Hindlimb muscle (tissue), 1 donor: ENCODE results near the gene MEP1B. TPM values are rescaled to one million over a fixed set of nuclear protein-coding genes. Genes with fewer than 3 reads are reported as not detected.
"Not testable (repeated sequence)": the region's sequence is repeated elsewhere in the genome, so short reads cannot be mapped to it uniquely, and the experiment has no call there.

ENCODE experiments used
- DNase-seq: peaks from one replicate; pipeline ENCODE4 v3.0.0-alpha.2; 2013
- polyA plus RNA-seq: library from polyadenylated mRNA; unstranded; fragments of 120-200 nt; gene quantifications from one replicate; pipeline ENCODE4 v1.2.1, GENCODE V29; 2013; ENCODE audit not compliant: insufficient read length

The MEP1B gene
- not detected for polyA plus RNA-seq

DNA sequence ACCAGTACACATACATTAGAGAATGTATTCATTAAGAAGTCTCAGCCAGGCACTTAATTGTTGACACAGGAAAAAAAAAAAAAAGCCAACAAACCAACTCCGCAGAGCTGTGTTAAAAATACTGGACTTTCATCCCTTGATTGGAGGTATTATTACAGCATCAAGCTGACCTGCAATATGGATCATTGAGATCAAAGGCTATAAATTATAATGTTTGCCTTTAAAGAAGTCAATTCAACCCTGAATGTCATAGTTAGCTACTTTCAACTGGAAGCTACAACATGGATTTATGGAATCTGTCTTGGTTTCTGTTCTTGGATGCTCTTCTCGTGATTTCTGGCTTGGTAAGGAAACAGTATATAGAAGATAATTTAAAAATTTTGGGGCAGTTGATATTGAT, at the start of gene MEP1B:
MEP1B (plus strand) TSS at position 250 of the 400 bp plus-strand sequence; CDS start at position 282, 32 bp downstream.
- no peak for DNase-seq

DNA sequence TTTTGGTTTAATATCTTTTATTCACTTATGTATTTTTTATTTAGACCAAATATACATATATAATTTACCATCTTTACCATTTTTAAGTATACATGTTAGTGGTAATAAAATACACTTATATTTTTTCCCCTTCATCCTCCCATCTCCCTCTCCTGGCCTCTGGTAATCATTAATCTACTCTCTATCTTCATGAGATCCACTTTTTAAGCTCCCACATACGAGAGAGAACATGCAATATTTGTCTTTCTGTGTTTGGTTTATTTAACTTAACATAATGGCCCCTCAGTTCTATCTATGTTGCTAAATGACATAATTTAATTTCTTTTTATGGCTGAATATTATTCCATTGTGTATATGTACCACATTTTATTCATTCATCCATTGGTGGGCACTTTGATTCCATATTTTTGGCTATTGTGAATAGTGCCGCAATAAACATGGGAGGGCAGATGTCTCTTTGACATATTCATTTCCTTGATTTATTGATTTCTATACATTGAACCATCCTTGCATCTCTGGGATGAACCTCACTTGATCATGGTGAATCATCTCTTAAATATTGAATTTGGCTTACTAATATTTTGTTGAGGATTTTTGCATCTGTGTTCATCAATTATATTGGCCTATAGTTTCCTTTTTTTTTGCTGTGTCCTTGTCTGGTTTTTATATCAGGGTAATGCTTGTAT, 41.5 kb upstream of the MEP1B start:
- DNase-seq = no peak

- DNase-seq = no peak
Measured at GRCh38 chr18:32152705-32153448, 37.0 kb upstream of the MEP1B start.

DNA sequence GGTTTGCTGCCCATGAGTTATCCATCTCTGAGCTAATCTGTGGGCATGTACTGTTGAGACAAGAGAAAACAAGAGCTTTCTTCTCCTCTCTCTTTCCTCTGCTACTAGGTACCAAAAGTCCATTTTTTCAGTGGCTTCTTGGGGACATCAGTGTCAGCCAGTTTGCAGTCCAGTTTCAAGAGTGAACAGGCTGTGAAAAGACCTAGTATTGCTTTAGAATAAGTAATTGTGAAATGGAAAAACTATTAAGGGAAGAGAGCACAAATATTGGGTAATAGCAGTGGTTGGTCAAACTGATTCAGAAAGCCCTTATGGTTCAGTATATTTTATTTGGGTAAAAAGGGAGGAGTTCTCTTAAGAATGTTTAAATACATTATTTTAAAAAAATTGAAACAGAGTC, 33.0 kb upstream of the MEP1B start:
- DNase-seq = no peak

GRCh38 chr18:32157580-32157979, 32.3 kb upstream of the MEP1B start:
- no peak for DNase-seq

GRCh38 chr18:32158108-32158624, 31.7 kb upstream of the MEP1B start:
- peak; percentile 87 for DNase-seq

DNA sequence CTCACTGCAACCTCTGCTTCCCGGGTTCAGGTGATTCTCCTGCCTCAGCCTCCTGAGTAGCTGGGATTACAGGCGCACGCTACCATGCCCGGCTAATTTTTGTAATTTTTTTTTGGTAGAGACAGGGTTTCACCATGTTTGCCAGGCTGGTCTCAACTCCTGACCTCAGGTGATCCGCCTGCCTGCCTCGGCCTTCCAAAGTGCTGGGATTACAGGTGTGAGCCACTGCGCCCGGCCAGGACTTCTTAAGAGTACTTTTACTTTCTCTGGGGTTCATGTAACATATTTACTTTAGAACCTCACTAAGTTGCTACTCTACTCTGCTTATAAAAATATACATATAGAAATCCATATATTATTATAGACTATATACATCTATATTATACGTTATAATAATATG, 31.2 kb upstream of the MEP1B start:
- not testable (repeated sequence) for DNase-seq

GRCh38 chr18:32160547-32160946, 29.3 kb upstream of the MEP1B start:
- no peak for DNase-seq

DNA sequence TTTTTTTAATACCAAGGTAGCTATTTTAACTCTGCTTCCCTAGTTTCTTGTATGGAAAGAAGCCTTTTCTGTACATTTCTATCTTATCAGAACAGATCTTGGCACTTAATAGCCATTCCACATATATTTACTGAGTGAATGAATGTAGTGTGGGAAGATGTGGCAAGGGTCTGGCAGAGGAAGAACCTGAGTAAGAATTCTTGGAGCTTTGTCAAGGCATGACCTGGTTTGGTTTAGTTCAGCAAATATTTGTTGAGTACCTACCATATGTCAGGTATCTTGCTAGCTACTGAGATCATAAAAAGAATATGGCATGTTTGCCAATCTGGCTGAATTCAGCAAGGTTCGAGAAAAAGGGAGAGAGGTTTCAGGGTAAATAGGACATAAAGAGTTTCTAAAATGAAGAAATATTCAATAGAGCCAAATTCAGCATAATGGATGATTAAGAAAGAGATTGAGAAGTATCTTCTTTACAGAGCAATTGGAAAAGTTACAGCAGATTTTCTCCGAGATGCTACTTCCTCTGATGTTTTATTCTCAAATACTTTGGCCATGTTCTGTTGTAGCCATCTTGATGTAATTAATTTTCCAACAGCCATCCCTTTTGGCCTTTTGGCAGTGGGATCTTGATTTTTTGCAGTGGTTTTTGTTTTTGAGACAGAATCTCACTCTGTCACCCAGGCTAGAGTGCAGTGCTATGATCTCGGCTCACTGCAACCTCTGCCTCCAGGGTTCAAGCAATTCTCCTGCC, 21.7 kb upstream of the MEP1B start:
- DNase-seq = peak; percentile 23

- DNase-seq = no peak
Measured at GRCh38 chr18:32173654-32174053, 16.2 kb upstream of the MEP1B start.

DNA sequence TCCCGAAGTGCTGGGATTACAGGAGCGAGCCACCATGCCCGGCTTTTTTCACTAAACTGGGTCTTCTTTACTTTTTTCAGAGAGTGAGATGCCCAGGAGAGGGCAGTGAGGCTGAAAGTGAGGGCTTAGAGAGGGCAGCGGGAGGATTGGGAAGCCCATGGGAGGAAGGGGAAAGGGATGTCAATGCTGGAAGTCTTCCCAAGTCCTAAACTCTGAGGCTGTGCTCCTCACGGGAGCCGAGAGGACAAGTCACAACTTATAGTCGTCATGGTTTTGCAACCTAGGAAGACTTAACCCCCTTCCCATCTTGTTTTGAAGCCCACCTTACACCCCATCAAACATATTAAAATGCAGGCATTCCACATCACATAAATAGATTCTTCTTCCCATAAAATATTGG, 15.1 kb upstream of the MEP1B start:
- no peak for DNase-seq

GRCh38 chr18:32175265-32175664, 14.6 kb upstream of the MEP1B start:
- DNase-seq = peak; percentile 76

DNA sequence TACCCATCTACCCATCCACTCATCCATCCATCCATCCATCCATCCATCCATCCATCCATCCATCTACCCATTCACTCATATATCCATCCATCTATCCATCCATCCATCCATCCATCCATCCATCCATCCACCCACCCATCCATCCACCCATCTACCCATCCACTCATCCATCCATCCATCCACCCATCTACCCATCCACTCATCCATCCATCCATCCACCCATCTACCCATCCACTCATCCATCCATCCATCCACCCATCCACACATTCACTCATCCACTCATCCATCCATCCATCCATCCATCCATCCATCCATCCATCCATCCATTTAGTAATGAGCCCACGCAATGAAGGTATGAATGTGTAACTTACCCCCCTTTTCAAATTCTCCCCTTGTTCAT, 13.1 kb upstream of the MEP1B start:
- DNase-seq = not testable (repeated sequence)

- no peak for DNase-seq
Measured at GRCh38 chr18:32177530-32177929, 12.3 kb upstream of the MEP1B start.

DNA sequence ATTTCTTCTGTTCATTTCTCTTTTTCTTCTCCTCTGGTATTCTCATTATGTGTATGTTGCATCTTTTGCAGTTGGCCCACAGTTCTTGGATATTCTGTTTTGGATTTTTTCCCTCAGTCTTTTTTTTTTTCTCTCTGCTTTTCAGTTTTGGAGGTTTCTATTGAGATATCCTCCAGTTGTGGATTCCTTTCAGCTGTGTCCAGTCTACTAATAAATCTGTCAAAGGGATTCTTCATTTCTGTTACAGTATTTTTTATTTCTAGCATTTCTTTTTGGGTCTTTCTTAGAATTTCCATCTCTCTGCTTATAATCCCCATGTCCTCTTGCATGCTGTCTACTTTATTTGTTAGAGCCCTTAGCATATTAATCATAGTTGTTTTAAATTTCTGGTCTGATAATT, 6.3 kb upstream of the MEP1B start:
- DNase-seq = no peak

- no peak for DNase-seq
Measured at GRCh38 chr18:32190209-32190608, 370 bp downstream of the MEP1B start.

DNA sequence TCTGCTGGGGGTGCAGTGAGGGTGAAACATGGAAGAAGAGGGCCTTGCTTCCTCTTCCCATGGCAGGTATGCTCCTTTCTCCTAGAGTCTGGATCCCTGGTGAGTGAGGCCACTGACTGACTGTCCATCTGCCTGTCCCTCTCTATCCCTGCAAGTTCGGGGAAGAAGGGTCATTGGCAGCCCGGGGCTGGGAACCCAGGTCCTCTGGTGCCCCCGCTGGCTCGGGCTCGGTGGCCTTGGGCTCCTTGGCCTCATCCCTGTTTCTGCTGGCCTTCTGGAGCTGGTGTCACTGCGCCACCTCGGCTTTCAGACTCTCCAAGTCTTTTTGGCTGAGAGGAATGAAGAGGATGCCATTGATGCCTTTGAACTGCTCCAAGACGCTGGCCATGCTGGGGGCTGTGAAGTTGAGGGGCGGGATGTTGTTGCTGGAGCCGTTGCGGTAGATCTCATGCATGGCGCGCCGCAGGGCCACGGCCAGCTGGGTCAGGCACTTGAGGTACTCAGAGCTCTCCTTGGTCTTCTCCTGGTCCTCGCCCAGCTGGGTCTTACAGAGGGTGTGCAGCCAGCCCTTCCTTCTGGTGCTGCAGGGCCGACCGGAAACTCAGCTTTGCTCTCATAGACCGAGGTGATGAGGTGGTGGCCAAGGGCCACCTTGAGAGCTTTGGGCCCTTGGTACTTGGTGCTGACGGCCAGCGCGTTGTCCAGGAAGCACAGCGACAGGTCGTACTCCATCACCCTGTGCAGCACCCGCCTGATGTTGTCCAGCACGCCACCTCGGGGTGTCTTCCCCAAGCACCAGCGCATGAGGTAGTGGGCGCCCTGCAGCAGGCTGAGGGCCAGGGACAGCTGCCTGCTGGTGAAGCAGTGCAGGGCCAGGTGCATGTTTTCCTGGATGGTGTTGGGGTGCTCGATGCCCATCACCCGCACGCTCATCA, 6.3 kb downstream of the MEP1B start:
- DNase-seq = no peak

- DNase-seq = no peak
Measured at GRCh38 chr18:32200766-32201165, 10.9 kb downstream of the MEP1B start.

DNA sequence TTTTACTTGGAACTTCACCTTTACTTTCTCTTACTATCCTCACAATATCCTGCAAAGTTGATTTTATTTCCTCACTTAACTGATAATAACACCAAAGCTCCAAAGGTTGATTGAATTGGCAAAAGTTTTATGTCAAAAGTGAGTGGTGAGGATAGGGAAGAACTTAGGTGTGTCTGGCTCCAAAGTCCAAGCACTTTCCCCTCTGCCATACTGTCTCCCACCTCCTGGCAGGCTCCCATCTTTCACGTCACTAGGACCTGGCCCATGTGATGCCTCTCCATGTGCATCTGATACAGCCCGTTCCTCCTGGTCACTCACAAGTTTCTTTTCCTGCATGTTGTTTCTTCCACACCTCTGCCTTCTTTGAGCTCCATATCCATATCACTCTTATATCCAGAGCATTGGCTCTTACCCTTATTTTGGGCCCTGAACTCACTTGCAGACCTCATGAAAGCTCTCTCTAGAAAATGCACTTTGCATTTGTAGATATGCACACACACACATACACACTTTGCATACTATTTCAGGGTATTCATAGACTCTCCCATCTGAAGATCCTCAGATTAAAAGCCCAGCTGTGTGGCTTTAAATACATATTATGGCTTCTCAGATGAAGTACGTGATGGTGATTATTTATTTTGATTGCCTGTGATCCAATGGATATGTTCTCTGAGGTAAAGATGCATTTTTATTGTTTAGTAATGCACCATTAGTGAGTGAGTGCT, 12.3 kb downstream of the MEP1B start:
- no peak for DNase-seq

GRCh38 chr18:32208023-32208422, 18.2 kb downstream of the MEP1B start:
- no peak for DNase-seq

GRCh38 chr18:32208577-32208976, 18.7 kb downstream of the MEP1B start:
- DNase-seq = no peak
